HEK293 (cell line): Measurements from ENCODE around the gene IFNE.

Experiments
- CTCF ChIA-PET: fragments of 350-600 bp; formaldehyde crosslinking; extraction: SDS; loops from one replicate; lab custom pipeline; 2021; ENCODE audit warnings: antibody characterized with exemption; lab: Yijun Ruan, JAX
- POLR2A ChIA-PET: fragments of 300-600 bp; formaldehyde crosslinking; extraction: SDS; loops from one replicate; lab custom pipeline; 2020; ENCODE audit warnings: antibody characterized with exemption, inconsistent platforms; lab: Yijun Ruan, JAX
- H3K27ac ChIP-seq: fragments of 200-500 bp; sonication (Bioruptor generic); 2 replicates; pipeline ENCODE4 v1.5.1; 2014; ENCODE audit warnings: low read depth, low read length, control low read depth, inconsistent platforms; ENCODE audit errors: extremely low read depth
- H3K36me3 ChIP-seq, 2 experiments: fragments of 200-500 bp in 1 of 2; sonication (Bioruptor generic) in 1 of 2; 1 replicate in 1 of 2; 2 replicates in 1 of 2; pipeline ENCODE4 v1.5.1; 2014 to 2017; ENCODE audit warnings: inconsistent platforms in 2 of 2, low read length in 2 of 2; ENCODE audit not compliant: control insufficient read depth in 2 of 2, insufficient read depth in 1 of 2
- H3K4me1 ChIP-seq: fragments of 200-500 bp; sonication (Bioruptor generic); 2 replicates; pipeline ENCODE4 v1.5.1; 2014; ENCODE audit warnings: mild to moderate bottlenecking, low read length, inconsistent platforms; ENCODE audit not compliant: control insufficient read depth, insufficient read depth
- H3K4me3 ChIP-seq: 2 replicates; pipeline ENCODE4 v1.5.1; 2011; ENCODE audit warnings: low read depth, mild to moderate bottlenecking, control low read depth, low read length, moderate library complexity
- H3K9me3 ChIP-seq: fragments of 200-500 bp; sonication (Bioruptor generic); 2 replicates; pipeline ENCODE4 v1.5.1; 2014; ENCODE audit warnings: low read depth, low read length, inconsistent platforms; ENCODE audit not compliant: control insufficient read depth, insufficient read depth
- BCL11B ChIP-seq: fragments of 450-650 bp; formaldehyde crosslinking; IDR thresholded peaks from 2 replicates; pipeline ENCODE4 v1.5.1; 2016; ENCODE audit warnings: low read depth, missing biosample characterization, missing genetic modification characterization
- KLF1 ChIP-seq: fragments of 450-650 bp; formaldehyde crosslinking; IDR thresholded peaks from 2 replicates; pipeline ENCODE4 v1.5.1; 2016; ENCODE audit warnings: missing biosample characterization, missing genetic modification characterization
- MEIS1 ChIP-seq: sonication (generic); formaldehyde crosslinking; IDR thresholded peaks from 2 replicates; pipeline ENCODE4 v1.8.1; 2022; ENCODE audit warnings: missing genetic modification reagents, mild to moderate bottlenecking, borderline replicate concordance
- ZNF114 ChIP-seq: fragments of 450-650 bp; formaldehyde crosslinking; IDR thresholded peaks from 2 replicates; pipeline ENCODE4 v1.5.0; 2017; ENCODE audit warnings: missing biosample characterization, missing genetic modification characterization
- ZNF155 ChIP-seq: fragments of 450-650 bp; formaldehyde crosslinking; IDR thresholded peaks from 2 replicates; pipeline ENCODE4 v1.5.1; 2016; ENCODE audit warnings: missing biosample characterization, missing genetic modification characterization
- ZNF202 ChIP-seq: fragments of 450-650 bp; formaldehyde crosslinking; IDR thresholded peaks from 2 replicates; pipeline ENCODE4 v1.5.1; 2016; ENCODE audit warnings: missing biosample characterization, missing genetic modification characterization, borderline replicate concordance
- ZNF350 ChIP-seq: fragments of 450-650 bp; formaldehyde crosslinking; IDR thresholded peaks from 2 replicates; pipeline ENCODE4 v1.5.0; 2017; ENCODE audit warnings: missing biosample characterization, mild to moderate bottlenecking, missing genetic modification characterization
- ZNF37A ChIP-seq: fragments of 450-650 bp; IDR thresholded peaks from 2 replicates; pipeline ENCODE4 v1.5.1; 2018; ENCODE audit warnings: missing biosample characterization, missing genetic modification characterization
- ZNF426 ChIP-seq: fragments of 450-650 bp; formaldehyde crosslinking; IDR thresholded peaks from 2 replicates; pipeline ENCODE4 v1.5.1; 2017; ENCODE audit warnings: missing biosample characterization, missing genetic modification characterization, mild to moderate bottlenecking, inconsistent platforms, moderate library complexity
- ZNF473 ChIP-seq: fragments of 450-650 bp; formaldehyde crosslinking; IDR thresholded peaks from 2 replicates; pipeline ENCODE4 v1.5.1; 2017; ENCODE audit warnings: missing biosample characterization, missing genetic modification characterization
- ZNF48 ChIP-seq: fragments of 450-650 bp; formaldehyde crosslinking; IDR thresholded peaks from 2 replicates; pipeline ENCODE4 v1.5.1; 2016; ENCODE audit warnings: missing biosample characterization, missing genetic modification characterization
- ZNF544 ChIP-seq: fragments of 450-650 bp; formaldehyde crosslinking; IDR thresholded peaks from 2 replicates; pipeline ENCODE4 v1.5.0; 2017; ENCODE audit warnings: missing biosample characterization, missing genetic modification characterization
- ZNF670 ChIP-seq: fragments of 450-650 bp; formaldehyde crosslinking; IDR thresholded peaks from 2 replicates; pipeline ENCODE4 v1.5.1; 2016; ENCODE audit warnings: missing biosample characterization, missing genetic modification characterization, low read depth
- ZNF837 ChIP-seq: fragments of 450-650 bp; formaldehyde crosslinking; IDR thresholded peaks from 2 replicates; pipeline ENCODE4 v1.5.1; 2016; ENCODE audit warnings: missing biosample characterization, missing genetic modification characterization
- TF ChIP-seq, protein P1 (sequence below): sonication (generic); formaldehyde crosslinking; IDR thresholded peaks from 2 replicates; pipeline ENCODE4 v1.8.1; 2022; ENCODE audit warnings: mild to moderate bottlenecking, moderate library complexity, missing genetic modification reagents
- TF ChIP-seq, protein P2 (sequence below): fragments of 450-650 bp; formaldehyde crosslinking; IDR thresholded peaks from 2 replicates; pipeline ENCODE4 v1.5.1; 2016; ENCODE audit warnings: missing biosample characterization, missing genetic modification characterization
- TF ChIP-seq, protein P3 (sequence below): fragments of 450-650 bp; formaldehyde crosslinking; IDR thresholded peaks from 2 replicates; pipeline ENCODE4 v1.5.1; 2017; ENCODE audit warnings: missing biosample characterization, missing genetic modification characterization
- TF ChIP-seq, protein P4 (sequence below): fragments of 450-650 bp; formaldehyde crosslinking; IDR thresholded peaks from 2 replicates; pipeline ENCODE4 v1.5.1; 2016; ENCODE audit warnings: missing biosample characterization, missing genetic modification characterization
- TF ChIP-seq, protein P5 (sequence below): fragments of 450-650 bp; formaldehyde crosslinking; IDR thresholded peaks from 2 replicates; pipeline ENCODE4 v1.5.1; 2016; ENCODE audit warnings: missing biosample characterization, missing genetic modification characterization

The IFNE gene

DNA sequence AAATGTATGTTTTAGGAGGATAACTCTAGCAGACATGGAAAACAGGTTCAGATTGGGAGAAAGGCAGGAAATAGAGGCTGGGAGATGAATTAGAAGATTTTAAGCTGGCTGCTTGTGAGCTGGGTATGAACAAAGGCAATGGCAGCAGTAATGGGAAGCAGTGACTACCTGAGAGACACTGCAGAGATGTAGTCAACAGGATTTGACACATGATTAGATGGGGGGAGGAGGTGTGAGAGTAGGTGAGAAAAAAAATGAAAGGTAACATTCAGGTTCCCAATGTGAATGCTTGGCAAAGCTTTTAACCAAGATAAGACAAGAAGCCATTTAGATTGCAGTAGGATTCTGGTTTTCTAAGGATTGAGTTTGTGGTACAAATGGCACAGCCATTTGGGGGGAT lies 22.8 kb upstream of the IFNE start:
- no peak for TF ChIP-seq BCL11B (tag by site-specific recombination)
- TF ChIP-seq ZNF670 (tag by site-specific recombination): no peak
- no peak for TF ChIP-seq ZNF544 (tag by site-specific recombination)
- TF ChIP-seq, protein P1, sequence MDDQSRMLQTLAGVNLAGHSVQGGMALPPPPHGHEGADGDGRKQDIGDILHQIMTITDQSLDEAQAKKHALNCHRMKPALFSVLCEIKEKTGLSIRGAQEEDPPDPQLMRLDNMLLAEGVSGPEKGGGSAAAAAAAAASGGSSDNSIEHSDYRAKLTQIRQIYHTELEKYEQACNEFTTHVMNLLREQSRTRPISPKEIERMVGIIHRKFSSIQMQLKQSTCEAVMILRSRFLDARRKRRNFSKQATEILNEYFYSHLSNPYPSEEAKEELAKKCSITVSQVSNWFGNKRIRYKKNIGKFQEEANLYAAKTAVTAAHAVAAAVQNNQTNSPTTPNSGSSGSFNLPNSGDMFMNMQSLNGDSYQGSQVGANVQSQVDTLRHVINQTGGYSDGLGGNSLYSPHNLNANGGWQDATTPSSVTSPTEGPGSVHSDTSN: no peak
- TF ChIP-seq, protein P2, sequence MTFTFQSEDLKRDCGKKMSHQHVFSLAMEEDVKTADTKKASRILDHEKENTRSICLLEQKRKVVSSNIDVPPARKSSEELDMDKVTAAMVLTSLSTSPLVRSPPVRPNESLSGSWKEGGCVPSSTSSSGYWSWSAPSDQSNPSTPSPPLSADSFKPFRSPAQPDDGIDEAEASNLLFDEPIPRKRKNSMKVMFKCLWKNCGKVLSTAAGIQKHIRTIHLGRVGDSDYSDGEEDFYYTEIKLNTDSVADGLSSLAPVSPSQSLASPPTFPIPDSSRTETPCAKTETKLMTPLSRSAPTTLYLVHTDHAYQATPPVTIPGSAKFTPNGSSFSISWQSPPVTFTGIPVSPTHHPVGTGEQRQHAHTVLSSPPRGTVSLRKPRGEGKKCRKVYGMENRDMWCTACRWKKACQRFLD (tag by site-specific recombination): no peak
- TF ChIP-seq, protein P3, sequence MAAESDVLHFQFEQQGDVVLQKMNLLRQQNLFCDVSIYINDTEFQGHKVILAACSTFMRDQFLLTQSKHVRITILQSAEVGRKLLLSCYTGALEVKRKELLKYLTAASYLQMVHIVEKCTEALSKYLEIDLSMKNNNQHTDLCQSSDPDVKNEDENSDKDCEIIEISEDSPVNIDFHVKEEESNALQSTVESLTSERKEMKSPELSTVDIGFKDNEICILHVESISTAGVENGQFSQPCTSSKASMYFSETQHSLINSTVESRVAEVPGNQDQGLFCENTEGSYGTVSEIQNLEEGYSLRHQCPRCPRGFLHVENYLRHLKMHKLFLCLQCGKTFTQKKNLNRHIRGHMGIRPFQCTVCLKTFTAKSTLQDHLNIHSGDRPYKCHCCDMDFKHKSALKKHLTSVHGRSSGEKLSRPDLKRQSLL (tag by site-specific recombination): no peak
- TF ChIP-seq ZNF473 (tag by site-specific recombination): no peak
- TF ChIP-seq ZNF155: no peak
- no peak for TF ChIP-seq ZNF350 (tag by site-specific recombination)
- Histone ChIP-seq H3K4me1 (peaks cover 5% of the 10 kb centered on the region), H3K36me3 (no peaks in the 10 kb centered on the region), H3K9me3 (no peaks in the 10 kb centered on the region), H3K27ac (no peak overlapping the region), H3K4me3 (no peak overlapping the region)
- ChIA-PET CTCF (interaction anchor here (0.9 to 1.2 kb wide), 4 partner anchors 11 to 269 kb away, joined by 3 to 4 read pairs (median 3); no protein-coding TSS in a partner anchor), POLR2A (interaction anchor here (0.6 kb wide), 1 partner anchor 298 kb away, joined by 4 read pairs; the partner anchor contains the start of gene MTAP)

DNA sequence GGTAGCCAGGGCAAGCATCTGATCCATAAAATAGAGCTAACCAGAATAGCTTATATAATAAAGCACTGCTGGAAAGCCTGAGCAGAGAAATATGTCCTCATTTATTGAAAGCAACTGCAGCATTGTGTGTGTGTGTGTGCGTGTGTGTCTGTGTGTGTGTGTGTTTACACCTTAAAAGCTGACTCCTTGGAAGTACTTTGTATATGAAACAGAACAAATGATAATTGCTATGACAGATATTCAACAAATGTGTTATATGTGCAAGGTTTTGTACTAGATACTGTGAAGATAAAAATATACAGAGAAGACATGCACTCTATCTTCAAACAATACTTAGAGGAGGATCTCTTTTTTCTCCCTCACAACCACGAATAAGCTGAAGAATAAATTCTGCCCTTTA lies 22.0 kb upstream of the IFNE start:
- H3K4me1 ChIP-seq: peaks cover 5% of the 10 kb centered on the region
- no peaks in the 10 kb centered on the region for H3K9me3 ChIP-seq
- POLR2A ChIA-PET: no interaction called here
- CTCF ChIA-PET: interaction anchor here (1.0 to 1.1 kb wide), 2 partner anchors 13 to 268 kb away, joined by 3 to 4 read pairs; no protein-coding TSS in a partner anchor
- no peaks in the 10 kb centered on the region for H3K36me3 ChIP-seq
- no peak overlapping the region for H3K4me3 ChIP-seq
- TF ChIP-seq ZNF202 (tag by site-specific recombination): no peak
- no peak for TF ChIP-seq KLF1 (tag by site-specific recombination)
- no peak for TF ChIP-seq ZNF37A (tag by site-specific recombination)
- no peak for TF ChIP-seq ZNF426 (tag by site-specific recombination)
- no peak for TF ChIP-seq ZNF48 (tag by site-specific recombination)
- TF ChIP-seq, all 188 proteins: peak for 0
- no peak overlapping the region for H3K27ac ChIP-seq

DNA sequence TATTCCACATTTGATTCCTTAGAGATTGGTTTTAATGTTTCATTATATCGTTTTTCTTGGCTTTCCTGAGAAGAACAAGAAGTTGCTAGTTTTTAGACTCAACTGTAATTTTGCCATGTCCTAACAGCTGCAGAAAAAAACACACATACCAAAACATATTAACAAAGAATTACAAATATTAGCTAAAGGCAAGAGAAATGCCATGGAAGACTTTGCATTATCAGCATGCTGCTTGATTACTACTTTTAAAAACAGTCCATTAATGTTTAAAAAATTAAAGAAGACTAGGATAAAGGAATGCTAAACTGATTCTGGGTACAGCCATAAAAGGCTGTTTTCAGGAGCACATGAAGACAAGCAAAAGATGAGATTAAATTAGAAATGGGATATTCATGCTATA lies 20.5 kb upstream of the IFNE start:
- no peak for TF ChIP-seq ZNF48 (tag by site-specific recombination)
- TF ChIP-seq, protein P2 (tag by site-specific recombination): no peak
- no peak for TF ChIP-seq ZNF114 (tag by site-specific recombination)
- TF ChIP-seq, protein P4, sequence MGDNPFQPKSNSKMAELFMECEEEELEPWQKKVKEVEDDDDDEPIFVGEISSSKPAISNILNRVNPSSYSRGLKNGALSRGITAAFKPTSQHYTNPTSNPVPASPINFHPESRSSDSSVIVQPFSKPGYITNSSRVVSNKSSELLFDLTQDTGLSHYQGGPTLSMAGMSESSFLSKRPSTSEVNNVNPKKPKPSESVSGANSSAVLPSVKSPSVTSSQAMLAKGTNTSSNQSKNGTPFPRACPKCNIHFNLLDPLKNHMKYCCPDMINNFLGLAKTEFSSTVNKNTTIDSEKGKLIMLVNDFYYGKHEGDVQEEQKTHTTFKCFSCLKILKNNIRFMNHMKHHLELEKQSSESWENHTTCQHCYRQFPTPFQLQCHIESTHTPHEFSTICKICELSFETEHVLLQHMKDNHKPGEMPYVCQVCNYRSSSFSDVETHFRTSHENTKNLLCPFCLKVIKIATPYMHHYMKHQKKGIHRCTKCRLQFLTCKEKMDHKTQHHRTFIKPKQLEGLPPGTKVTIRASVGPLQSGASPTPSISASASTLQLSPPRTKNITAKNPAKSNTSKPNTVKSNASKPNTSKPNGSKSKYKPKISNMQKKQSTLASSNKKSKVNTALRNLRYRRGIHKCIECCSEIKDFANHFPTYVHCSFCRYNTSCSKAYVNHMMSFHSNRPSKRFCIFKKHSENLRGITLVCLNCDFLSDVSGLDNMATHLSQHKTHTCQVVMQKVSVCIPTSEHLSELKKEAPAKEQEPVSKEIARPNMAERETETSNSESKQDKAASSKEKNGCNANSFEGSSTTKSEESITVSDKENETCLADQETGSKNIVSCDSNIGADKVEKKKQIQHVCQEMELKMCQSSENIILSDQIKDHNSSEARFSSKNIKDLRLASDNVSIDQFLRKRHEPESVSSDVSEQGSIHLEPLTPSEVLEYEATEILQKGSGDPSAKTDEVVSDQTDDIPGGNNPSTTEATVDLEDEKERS: no peak
- no peak for TF ChIP-seq ZNF837
- no peak for TF ChIP-seq MEIS1 (CRISPR knock-in tag)
- TF ChIP-seq, protein P5, sequence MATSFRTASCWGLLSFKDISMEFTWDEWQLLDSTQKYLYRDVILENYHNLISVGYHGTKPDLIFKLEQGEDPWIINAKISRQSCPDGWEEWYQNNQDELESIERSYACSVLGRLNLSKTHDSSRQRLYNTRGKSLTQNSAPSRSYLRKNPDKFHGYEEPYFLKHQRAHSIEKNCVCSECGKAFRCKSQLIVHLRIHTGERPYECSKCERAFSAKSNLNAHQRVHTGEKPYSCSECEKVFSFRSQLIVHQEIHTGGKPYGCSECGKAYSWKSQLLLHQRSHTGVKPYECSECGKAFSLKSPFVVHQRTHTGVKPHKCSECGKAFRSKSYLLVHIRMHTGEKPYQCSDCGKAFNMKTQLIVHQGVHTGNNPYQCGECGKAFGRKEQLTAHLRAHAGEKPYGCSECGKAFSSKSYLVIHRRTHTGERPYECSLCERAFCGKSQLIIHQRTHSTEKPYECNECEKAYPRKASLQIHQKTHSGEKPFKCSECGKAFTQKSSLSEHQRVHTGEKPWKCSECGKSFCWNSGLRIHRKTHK (tag by site-specific recombination): no peak
- ChIA-PET POLR2A (no interaction called here), CTCF (no interaction called here)
- Histone ChIP-seq H3K27ac (no peak overlapping the region), H3K9me3 (no peaks in the 10 kb centered on the region), H3K4me3 (no peak overlapping the region), H3K36me3 (no peaks in the 10 kb centered on the region), H3K4me1 (peaks cover 5% of the 10 kb centered on the region)
